Activated naive CD4-positive, alpha-beta T cell (primary cell): ENCODE data around the gene CHURC1.
"Not testable (repeated sequence)": the region's sequence is repeated elsewhere in the genome, so short reads cannot be mapped to it uniquely, and the experiment has no call there.

Experiments
- DNase-seq, 4 experiments: peaks; one replicate each; lab custom pipeline; 2025; lab: John Stamatoyannopoulos, UW

Gene CHURC1

DNA sequence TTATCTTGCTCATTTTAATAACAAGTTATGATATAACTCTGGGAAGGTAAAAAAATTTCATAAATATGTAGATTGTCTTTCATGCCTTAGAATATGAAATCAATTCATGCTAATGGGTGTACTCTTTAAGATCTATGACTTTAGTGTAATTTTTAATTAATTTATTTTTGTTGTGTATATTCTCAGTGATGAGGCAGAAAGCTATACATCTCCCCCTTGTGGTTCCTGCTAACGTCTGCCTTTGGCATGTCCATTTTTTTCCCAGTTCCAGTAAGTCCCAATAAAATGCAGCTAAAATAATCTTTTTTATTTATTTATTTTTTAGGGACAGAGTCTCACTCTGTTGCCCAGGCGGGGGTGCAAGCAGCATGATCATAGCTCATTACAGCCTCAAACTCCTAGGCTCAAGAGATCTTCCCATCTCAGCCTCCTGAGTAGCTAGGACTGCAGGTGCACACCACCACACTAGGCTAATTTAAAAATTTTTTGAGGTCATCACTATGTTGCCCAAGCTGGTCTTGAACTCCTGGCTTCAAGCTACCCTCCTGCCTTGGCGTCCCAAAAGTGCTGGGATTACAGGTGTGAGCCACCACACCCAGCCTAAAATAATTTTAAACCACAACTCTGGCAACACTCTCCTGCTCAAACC is 3.3 kb upstream of the CHURC1 start:
- DNase-seq = no peak

DNA sequence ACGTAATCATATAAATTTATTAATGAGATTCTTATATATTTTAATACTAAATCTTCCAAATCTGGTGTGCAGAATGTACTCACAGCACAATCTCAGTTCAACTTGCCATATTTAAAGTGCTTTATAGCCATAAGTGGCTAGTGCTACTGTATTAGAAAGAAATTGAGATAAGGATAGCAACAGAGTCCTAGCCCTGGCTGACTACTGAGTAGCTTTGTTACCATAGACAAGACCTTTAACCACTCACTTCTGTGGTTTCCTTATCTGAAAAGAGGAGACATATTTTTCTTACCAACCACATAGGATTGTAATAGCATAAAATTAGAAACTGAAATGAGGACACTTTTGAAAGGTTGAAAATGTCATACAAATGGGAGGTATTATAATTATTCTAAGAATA is 2.0 kb upstream of the CHURC1 start:
- no peak for DNase-seq

DNA sequence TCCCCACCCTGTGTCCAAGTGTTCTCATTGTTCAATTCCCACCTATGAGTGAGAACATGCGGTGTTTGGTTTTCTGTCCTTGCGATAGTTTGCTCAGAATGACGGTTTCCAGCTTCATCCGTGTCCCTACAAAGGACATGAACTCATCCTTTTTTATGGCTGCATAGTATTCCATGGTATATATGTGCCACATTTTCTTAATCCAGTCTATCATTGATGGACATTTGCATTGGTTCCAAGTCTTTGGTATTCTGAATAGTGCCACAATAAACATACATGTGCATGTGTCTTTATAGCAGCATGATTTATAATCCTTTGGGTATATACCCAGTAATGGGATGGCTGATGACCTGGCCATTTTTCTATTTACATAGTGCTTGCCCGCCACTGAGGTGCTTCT is 778 bp upstream of the CHURC1 start:
- not testable (repeated sequence) for DNase-seq

DNA sequence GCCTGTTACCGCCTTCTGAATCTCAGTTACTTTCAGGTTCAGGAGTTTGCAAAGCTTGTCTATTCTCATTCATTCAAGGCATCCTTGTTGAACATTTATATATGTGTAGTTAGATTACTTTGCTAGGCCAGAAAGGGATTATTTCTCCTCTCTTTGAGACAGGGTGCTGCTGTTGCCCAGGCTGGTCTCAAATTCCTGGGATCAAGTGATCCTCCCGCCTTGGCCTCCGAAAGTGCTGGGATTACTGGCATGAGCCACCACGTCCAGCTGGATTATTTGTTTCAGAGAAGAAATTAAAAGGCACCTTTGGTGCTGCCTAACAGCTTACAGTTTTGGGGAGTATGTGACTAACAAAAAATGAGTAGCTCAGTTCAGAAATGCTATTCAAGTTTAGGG is 772 bp downstream of the CHURC1 start:
- no peak for DNase-seq

DNA sequence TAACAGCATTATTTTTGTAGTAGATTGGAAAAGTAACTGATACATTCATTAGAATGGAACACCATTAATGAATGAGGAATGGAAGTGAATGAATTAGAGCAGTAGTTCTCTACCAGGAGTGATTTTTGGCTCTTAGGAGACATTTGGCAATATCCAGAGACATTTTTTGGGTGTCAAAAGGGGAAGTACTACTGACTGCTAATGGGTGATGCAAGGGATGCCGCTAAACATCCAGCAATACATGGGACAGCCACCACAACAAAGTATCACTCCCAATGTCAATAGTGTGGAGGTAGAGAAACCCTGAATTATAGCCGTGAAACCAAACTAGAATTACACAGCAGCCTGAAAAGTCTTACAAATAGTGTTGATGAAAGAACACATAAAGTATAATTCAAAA is 1.5 kb downstream of the CHURC1 start:
- DNase-seq = no peak

DNA sequence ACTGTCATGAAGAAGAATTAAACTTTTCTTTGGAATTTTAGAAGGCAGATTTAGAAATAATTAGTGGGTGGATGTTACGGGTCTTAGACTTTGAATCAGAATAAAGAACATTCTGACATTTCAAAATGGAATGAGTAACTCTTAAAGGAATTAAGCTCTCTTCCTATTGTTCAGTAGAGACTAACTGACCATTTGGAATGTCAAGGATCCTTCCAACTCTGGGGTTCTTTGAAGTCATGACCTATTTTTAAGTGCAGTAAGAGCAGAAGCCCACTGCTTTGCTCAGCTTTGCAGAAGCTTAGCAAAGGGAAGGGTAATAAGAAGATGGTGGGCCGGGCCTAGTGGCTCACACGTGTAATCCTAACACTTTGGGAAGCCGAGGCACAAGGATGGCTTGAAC is 4.0 kb downstream of the CHURC1 start:
- DNase-seq = no peak

DNA sequence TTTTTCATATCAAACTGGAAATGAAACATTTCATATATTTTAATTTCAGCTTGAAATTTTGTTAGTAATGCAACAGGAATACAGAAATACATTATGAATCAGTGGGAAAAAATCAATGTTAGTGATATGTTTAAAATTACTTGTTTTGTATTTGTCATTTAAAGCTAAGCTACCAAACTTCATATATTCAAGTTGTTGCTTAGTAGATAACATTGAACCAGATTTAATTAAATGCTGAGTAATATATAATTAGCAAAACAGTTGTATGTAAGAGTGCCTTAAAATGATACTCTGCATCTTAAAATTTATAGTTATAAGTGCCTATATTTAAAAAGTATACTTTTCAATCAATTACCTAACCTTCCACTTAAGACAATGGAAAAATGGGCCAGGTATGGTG is 5.0 kb downstream of the CHURC1 start:
- DNase-seq = no peak

DNA sequence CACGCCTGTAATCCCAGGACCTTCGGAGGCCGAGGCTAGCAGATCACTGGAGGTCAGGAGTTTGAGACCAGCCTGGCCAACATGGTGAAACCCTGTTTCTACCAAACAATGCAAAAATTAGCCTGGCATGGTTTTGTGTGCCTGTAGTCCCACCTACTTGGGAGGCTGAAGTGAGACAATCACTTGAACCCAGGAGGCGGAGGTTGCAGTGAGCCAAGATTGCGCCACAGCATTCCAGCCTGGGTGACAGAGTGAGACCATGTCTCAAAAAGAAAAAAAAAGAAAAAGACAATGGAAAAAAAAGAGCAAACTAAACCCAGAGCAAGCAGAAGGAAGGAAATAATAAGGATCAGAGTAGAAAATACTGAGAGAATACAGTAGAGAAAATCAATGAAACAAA is 5.4 kb downstream of the CHURC1 start:
- no peak for DNase-seq

DNA sequence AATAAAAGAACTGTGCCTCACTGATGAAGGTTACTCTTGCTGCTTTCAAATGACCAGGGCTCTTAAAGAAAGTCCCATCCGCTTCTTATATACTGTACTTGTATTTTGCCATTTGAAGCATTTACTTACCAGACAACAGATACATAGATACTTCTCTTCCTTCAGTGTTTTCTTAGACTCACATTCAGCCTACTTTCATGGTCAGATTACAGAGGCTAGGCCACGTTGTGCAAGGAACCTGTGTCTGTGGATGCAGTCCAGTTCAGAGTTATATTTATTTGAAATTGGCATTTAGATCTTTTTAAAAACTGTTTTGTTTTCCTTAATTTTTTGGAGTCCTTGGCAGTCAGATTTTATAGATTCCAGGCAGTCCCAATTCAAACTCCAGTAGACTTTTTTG is 6.2 kb downstream of the CHURC1 start:
- no peak for DNase-seq

DNA sequence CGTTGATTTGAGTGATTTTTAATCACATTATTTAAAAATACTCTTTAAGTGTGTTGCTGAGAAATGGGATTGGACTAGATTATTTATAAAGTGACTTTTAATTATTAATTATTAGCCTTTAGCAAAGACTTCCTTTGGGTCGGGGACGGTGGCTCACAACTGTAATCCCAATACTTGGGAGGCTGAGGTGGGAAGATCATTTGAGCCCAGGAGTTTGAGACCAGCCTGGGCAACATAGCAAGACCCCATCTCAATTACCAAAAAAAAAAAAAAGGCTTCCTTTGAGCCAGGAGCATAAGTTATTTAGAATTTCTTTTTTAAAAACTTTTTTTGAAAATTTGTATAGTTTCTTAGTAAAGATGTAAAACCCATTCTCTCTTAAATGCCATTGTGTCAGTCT is 8.8 kb downstream of the CHURC1 start:
- no peak for DNase-seq

DNA sequence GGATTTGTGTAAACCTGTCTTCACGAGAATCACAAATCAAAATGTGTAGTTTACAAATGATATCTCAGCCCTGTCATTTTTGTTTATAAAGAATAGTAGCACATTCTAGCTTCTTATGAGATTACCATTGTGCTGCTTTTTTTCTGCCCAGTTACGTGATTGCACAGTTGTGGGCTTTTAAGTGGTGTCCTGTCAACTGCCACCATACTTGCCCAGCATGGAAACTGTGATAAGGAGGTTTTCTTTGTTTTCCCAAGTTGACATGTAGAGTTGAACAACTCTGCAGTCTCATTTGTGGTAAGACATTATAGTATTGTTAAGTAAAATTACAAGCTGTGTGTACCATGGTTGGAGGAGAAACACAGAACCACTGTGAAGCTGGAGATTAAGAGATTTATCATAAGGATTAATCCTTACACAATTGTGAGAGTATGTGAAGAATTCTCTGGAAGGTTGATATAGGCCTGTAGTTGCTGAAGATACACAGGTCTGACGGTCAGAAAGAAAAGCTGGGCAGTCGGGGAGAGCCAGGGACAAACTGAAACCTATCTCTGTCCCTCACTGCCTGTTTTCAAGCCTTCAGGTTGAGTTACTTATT is 12.2 kb downstream of the CHURC1 start:
- no peak for DNase-seq

DNA sequence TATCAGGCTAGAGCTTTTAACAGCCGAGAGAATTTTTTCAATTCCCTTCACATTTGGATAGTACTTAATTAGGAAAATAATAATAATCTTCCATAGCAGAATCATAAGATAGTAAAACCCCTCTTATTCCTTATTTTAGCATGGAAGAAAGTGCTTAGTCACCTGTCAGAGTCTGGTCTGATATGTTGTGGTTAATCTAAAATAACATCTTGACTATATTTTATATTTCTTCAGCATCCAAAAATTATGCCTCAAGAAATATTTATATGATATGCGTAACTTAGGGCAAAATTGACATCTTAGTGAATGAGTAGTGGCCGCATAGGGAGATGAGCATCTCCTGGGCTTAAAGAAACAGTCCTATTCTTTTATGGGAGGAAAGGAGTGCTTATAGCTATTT is 12.8 kb downstream of the CHURC1 start:
- DNase-seq = no peak

DNA sequence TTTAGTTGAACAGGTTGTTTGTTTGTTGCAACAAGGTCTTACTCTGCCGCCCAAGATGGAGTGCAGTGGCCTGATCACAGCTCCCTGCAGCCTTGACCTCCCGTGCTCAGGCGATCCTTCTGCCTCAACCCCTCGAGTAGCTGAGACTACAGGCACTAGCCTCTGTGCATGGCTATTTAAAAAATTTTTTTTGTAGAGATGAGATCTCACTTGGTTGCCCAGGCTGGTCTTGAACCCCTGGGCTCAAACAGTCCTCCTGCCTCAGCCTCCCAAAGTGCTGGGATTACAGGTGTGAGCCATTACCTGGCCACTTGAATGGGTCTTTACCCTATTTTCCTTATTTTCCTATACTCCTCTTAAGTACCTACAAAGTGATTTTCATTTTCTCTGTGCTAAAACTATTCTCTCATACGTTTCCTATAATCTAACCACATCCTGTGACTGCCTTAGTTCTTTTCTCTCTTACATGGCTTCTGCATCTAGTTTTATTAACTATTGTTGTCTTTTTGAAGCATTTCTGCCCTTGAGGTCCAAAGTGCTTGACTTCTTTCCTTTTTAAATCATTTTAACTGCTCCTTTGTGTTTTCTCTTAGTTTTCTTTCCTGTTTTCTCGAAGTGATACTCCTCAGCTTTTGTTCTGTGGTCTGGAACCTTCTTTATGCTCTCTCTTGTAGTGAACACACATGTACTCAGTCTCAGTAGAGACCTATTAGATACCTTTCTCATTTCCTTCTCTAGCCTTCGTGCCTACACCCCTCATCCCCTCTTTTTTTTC is 14.2 kb downstream of the CHURC1 start:
- DNase-seq = no peak

DNA sequence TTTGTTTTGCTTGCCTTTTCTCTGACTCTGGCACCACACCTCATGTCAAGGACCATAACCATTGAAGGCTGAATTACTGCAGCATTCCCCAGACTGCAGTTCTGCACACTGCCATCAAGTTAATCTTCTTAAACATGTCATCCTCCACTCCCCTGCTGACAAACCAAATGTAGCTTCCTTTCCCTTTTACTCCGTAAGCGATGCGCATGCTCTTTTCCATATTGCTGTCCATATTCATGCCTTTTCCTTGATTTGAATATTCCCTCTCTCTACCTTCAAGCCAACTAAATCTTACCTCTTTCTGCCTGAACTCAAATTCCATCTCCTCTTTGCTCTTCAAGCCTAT is 14.7 kb downstream of the CHURC1 start:
- DNase-seq = no peak

DNA sequence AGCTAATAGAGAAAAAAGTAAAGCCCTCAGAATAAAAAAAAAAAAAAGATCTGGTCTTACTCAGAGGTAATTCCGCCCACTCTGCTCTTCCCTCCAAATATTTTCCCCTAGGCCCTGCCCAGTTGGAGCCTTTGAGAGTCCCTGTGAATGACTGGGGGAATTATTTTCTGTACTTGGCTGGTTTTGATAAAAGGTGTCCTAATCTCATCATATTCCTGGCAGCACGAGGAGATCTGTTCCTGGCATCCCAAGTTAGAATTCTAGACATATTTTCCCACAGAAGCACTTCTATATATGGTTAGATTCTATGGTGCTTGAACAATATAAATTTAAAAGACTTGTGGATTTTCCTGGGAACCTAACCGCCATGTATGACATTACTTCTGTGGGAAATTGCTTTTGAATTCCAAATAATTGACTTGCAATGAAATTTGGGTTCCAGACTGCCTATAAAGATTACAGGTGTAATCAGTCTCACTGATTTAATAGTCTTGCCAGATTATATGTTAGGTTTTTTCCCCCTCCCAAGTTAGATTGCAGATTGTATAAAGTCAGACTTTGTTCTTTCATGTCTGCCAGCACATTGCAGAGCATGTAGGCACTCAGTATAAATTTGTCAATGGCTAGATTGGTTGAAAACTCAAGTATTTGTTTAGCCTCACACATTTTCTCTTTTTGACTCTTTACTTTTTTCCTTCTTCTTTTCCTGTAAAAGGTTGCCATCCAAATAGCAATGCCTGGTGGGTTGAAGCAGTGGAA is 16.0 kb downstream of the CHURC1 start:
- no peak for DNase-seq

DNA sequence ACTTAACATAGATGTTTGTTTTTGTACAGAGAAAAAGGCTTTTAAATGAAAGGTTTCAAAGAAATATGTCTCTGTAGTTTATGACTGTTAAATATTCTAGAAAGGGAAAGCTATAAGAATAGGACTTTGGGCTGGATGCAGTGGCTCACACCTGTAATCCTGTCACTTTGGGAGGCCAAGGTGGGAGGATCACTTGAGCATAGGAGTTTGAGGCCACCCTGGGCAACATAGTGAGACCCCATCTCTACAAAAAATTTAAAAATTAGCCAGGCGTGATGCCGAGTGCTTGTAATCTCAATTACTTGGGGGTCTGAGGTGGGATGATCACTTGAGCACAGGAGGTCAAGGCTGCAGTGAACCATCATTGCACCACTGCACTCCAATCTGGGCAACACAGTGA is 16.9 kb downstream of the CHURC1 start:
- no peak for DNase-seq

DNA sequence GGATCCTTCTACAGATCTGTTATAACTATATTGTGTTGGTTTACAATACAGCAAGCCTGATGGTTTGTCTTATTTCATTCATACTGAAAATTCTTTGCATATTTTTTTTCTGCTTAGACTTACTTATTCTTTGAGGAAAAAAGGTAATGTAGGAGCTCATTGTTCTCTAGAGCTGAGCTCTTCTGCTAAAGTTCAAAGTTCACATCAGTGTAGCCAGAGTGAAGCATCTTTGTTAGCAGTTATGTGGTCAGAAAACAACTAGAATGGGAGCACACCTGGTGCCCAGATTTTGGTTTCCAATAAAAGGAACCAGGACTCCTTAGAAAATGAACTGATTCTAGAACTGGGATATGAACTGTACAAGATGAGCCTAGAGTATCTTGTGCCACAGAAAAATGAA is 18.0 kb downstream of the CHURC1 start:
- DNase-seq = no peak

DNA sequence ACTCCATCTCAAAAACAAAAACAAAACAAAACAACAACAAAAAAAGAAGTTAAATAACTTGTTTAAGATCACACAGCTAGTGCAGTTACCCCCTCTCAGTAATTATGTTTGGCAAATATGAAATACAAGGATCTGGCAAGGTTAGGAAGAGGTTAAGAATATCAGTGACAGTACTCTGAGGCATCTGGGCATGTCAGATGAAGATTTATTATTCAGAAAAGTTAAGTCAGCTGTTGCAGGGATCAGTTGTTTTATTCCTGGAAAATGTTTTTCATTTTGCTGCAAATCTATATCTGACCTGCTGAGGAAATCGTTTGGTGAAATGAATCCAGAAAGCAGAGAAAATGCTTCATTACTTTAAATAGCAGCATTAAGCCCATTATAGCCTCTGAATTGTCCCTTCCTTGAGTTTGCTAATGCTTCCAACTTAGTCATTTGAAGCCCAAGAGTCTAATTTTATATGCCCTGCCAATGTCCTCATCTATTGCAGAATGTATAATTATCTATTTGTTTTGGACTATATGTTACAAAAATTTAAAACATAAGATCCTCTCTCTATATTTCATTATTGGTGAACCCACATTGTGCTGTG is 20.2 kb downstream of the CHURC1 start:
- DNase-seq = no peak

DNA sequence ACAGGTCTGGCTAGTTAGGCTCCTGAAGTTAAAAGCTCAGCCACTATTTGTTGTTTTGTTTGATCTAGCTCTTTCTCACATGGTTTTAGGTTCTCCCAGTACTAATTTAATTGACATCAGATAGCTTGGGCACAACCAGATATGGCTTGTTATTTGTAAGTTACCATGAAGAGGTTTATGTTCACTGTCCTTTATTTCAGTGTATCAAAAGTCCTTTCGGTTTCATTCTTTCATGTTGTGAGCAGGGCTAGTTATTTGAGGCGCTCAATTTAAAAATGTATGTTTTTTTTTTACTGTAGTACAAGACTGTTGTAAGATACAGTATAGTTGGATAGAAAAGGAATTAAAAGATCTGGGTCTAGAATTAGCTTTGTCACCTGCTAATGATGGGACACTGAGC is 21.3 kb downstream of the CHURC1 start:
- DNase-seq = no peak

DNA sequence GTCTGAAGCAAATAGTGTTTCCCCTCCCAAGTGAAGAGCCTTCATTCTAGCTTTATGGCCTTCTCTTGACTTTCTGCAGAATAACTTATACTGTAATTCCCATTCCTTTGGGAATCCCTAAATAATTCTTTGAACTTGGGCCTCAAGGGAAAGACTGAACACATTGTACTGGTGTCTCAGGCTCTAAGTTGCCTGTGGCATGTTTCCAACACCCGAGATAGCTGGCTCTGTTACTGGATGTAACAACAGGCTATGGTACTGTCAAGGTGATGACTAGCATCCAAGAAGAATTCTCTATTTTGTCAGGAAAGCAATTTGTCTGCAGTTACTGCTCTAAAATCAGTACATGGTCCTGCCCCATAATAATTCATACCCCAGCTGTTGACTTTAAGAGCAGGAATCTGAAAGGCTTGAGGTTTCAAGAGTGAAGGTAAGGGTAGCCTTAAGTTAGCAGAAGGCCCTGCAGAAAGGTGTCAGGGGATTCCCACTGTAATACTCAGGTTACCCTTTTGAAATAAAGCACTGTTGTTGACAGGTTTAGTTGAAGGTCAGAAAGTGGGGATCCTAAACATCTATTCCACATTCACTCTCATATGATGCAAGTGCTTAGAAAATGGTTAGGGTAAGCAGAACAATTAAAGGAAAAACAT is 23.0 kb downstream of the CHURC1 start:
- no peak for DNase-seq

DNA sequence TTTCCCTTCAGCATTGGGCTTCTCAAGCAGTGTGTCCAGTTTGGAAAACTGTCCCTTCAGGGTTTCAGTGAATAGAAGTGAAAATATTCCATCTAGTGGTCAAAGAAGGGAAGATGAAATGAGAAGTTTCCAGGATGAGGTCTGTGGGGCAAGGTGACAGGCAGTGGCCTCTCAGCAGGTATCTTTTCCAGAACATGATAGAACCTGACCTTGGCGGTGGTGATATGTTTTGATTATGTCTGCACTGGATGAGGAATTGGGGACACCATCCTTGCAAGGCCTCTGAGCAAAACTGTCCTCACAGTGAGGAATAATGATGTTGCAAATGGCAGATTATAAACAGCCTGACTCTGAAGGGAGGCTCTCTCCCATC is 23.6 kb downstream of the CHURC1 start:
- DNase-seq = no peak
